ENCODE results near the gene IGFBP3.

DNA sequence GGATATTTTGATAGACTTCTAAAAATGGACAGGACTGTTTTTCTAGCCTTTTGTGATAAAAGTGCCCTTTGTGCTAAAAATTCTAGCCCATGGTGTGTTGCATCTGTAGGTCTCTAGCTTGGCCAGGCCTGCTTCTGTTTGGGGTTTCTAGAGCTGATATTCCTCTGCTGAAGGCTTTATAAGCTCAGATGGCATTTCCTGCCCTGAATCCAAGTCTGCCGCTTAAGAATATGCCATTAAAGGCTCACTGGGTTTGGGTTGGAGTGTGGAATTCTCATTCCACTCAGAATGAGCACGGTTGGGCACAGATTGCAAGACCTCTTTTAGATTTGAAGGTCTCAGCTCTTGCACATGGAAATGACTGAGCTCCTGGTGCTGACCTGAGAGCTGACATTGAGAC lies 49.4 kb upstream of the IGFBP3 start:
- TF ChIP-seq, protein P1, sequence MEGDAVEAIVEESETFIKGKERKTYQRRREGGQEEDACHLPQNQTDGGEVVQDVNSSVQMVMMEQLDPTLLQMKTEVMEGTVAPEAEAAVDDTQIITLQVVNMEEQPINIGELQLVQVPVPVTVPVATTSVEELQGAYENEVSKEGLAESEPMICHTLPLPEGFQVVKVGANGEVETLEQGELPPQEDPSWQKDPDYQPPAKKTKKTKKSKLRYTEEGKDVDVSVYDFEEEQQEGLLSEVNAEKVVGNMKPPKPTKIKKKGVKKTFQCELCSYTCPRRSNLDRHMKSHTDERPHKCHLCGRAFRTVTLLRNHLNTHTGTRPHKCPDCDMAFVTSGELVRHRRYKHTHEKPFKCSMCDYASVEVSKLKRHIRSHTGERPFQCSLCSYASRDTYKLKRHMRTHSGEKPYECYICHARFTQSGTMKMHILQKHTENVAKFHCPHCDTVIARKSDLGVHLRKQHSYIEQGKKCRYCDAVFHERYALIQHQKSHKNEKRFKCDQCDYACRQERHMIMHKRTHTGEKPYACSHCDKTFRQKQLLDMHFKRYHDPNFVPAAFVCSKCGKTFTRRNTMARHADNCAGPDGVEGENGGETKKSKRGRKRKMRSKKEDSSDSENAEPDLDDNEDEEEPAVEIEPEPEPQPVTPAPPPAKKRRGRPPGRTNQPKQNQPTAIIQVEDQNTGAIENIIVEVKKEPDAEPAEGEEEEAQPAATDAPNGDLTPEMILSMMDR (IDR thresholded peaks at IDR 0.05) = no peak
- TF ChIP-seq POLR2AphosphoS5 (IDR thresholded peaks at IDR 0.05) = no peak

Data from esophagus muscularis mucosa (tissue), 3 donors.